GM18517 (cell line): ENCODE data around the gene FOSB.
"Not testable (repeated sequence)": the region's sequence is repeated elsewhere in the genome, so short reads cannot be mapped to it uniquely, and the experiment has no call there.

Experiments used
- ATAC-seq: cut with Tn5 transposase; IDR thresholded peaks from one replicate; pipeline ENCODE4 v1.9.1; 2021; ENCODE audit warnings: mild to moderate bottlenecking, moderate library complexity; ENCODE audit not compliant: unreplicated experiment

FOSB gene

GRCh38 chr19:45467456-45468158, at the start of gene FOSB:
Gene FOSB, plus strand, starts transcription at chr19:45467996. Its CDS starts 591 bp downstream, at chr19:45468587.
- ATAC-seq = peak; percentile 45

DNA sequence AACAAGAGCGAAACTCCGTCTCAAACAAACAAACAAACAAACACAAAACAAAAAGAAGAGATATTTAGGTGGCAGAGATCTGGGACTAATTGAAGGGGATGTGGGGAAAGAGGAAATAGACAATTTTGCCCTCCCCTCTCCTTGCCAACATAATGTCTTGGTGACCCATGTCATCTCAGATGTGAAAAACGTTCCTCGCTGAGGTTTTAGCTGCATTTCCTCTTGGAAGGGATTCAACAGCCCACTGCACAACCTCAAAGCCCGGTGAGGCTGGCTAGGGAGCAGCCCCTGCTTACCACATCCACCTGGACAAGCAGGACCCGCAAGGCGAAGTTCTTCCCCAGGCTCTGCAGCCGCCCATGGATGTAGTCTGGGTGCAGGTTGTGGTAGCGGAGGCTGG, 49.0 kb upstream of the FOSB start:
- no peak for ATAC-seq

GRCh38 chr19:45419396-45419795, 48.4 kb upstream of the FOSB start:
- peak; percentile 51 for ATAC-seq

GRCh38 chr19:45419895-45420294, 47.9 kb upstream of the FOSB start:
- no peak for ATAC-seq

GRCh38 chr19:45420356-45420755, 47.4 kb upstream of the FOSB start:
- ATAC-seq = no peak

DNA sequence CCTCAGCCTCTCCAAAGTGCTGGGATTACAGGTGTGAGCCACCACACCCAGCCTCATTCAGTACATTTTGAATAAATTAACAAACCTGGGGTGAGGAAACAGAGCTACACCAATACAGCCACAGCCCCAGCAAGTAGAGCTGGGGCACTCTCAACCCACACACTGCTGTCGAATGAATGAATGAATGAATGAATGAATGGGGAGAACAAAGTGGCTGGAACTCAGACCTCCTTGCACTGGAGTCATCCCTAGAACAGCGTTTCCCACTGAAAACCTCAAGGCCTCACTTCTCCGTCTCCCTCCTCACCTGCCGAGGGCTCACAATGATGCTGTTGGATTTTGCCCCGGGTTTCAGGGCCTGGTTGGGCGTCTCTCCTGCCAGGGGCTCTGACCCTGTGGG, 46.9 kb upstream of the FOSB start:
- no peak for ATAC-seq

DNA sequence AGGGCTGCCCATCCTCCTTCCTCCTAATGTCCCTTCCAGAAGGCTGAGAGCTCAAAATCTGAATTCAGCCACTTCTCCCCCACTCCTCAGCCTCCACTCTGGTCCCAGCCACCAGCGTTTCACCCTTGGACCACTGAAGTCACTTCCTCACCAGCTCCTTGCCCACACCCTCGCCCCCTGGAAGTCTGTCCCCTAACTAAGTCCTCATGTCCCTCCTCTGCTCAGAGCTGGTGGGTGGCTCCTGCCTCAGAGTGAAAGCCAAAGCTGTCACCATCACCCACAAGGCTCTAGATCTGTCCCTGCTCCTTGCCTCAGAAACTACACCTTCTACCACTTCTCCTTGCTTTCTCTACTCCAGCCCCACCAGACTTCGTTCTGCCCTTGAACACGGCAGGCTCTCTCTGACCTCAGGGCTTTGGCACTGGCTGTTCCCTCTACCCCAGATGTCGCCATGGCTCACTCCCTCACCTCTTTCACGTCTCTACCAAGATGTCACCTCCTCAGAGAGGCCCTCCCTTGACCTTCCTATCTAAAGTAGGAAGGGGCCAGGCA, 45.8 kb upstream of the FOSB start:
- ATAC-seq = no peak

GRCh38 chr19:45423033-45423588, 44.7 kb upstream of the FOSB start:
- no peak for ATAC-seq

- ATAC-seq = peak; percentile 58
Observed at GRCh38 chr19:45423589-45424190, 44.1 kb upstream of the FOSB start, which contains the start of gene ERCC1. Gene ERCC1, minus strand, starts transcription at chr19:45423917. Its CDS starts 543 bp downstream, at chr19:45423374.

GRCh38 chr19:45424191-45425058, 43.4 kb upstream of the FOSB start:
- ATAC-seq = no peak

DNA sequence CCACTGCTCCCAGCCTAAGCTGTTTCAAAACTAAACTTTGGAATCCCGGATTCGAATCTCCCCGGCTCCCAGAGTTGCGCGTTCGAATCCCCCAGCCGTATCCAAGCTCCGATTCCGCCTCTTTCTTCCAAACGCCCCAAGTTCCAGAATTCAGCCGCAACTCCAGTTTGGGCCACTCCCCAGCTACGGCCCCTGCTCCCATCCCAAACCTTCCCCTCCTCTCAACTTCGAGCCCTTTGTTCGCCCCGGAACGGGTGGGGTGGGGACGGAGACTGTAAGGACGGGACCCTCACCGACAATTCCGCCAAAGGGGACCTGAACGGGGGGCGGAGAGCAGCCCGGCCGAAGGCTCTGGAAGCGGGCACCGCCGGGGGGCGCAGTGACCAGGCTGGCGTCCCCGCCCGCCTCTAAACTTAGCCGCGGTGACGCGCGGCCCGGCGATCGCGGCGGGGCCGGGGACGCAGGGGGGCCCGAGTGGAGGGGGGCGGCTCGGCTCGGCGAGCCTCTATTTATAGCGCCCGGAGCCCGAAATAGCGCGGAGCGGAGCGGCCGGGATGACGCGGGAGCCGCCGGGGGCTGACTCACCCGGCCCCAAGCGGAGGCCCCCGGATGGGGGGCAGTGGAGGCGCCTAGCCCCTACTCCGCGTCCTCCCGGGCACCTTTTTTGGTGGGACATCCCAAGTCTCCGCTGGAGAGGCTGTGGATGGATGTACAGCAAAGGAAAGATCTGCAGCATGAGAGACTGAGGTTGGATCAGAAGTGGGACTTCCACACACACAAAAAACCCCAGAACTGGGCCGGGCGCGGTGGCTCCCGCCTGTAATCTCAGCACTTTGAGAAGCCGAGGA, 39.2 kb upstream of the FOSB start:
- ATAC-seq = no peak

DNA sequence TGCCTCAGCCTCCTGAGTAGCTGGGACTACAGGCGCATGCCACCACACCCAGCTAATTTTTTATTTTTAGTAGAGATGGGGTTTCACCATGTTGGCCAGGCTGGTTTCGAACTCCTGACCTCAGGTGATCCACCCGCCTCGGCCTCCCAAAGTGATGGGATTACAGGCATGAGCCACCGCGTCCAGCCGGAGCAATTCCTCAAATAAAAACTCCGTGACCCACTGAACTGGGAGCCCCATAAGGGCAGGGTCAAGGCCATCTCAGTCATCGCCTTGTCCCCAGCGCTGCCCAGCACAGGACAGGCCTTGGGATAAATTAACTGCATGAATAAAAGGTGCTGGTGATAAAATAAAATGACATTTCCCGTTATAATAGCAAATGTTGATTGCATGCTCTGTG, 37.9 kb upstream of the FOSB start:
- not testable (repeated sequence) for ATAC-seq

- not testable (repeated sequence) for ATAC-seq
Observed at GRCh38 chr19:45431008-45431407, 36.8 kb upstream of the FOSB start.

- ATAC-seq = not testable (repeated sequence)
Observed at GRCh38 chr19:45432543-45432942, 35.3 kb upstream of the FOSB start.

GRCh38 chr19:45437328-45437727, 30.5 kb upstream of the FOSB start:
- no peak for ATAC-seq

DNA sequence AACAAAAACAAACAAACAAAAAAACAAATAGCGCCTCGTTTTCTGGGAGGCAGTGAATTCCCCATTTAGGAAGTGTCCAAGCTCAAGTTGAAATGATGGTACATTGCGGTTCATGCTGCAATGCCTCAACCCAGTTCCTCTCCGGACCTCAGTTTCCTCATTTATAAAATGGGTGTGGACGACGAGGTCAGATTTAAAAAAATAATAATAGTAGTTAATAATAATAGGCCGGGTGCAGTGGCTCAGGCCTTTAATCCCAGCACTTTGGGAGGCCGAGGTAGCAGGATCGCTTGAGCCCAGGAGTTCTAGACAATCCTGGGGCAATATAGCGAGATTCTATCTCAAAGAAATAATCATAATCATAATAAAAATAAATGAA, 28.6 kb upstream of the FOSB start:
- ATAC-seq = no peak

- peak; percentile 65 for ATAC-seq
Observed at GRCh38 chr19:45439569-45440258, 28.1 kb upstream of the FOSB start.

- no peak for ATAC-seq
Observed at GRCh38 chr19:45440259-45440638, 27.5 kb upstream of the FOSB start.

DNA sequence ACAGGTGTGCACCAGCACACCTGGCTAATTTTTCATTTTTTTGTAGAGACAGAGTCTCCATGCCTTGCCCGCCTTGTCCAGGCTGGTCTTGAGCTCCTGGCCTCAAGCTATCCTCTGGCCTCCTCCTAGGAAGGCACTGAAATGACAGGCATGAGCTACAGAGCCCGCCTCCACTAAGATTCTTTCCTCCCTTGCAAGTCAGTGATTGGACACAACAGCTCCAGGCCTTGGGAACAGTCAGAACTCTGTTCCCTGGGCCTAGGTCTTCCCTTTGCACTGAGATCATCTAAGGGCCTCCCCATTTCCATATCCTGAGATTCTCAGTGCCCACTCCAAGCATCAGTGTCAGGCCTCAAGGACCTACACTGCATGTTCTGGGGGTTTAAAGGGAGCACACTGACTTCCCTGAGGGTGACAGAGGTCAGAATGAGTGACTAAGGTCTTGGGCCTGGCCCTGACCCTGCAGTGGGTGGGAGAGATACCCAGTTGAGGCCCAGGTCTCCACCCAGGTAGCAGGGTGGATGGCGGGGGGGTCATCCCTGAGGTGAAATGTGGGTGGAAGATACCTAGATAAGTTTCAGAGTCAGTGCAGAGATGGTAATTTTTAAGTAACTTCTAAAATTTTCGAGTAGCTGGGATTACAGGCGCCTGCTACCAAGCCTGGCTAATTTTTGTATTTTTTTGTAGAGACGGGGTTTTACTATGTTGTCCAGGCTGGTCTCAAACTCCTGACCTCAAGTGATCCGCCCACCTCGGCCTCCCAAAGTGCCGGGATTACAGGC, 26.7 kb upstream of the FOSB start:
- no peak for ATAC-seq
